Activated B cell treated with CpG ODN at 0.5 μM for 24 hours (primary cell): ENCODE data around the gene ZNF593. TPM values are rescaled to one million over a fixed set of nuclear protein-coding genes. Genes with fewer than 3 reads are reported as not detected.

Source experiments
- ATAC-seq: fragments of 200-7000 bp; cut with Tn5 transposase; one replicate; pipeline ENCODE4 v1.10.0; 2021; ENCODE audit warnings: low read depth, mild to moderate bottlenecking, moderate library complexity
- CTCF ChIA-PET: fragments of 350-600 bp; sonication (Branson Sonifier 250); formaldehyde crosslinking; loops from one replicate; lab custom pipeline; 2021; ENCODE audit warnings: antibody characterized with exemption; lab: Charles Lee
- POLR2A ChIA-PET: fragments of 350-600 bp; sonication (Branson Sonifier 250); formaldehyde crosslinking; loops from one replicate; lab custom pipeline; 2021; ENCODE audit warnings: antibody characterized with exemption; lab: Charles Lee
- DNase-seq: peaks from one replicate; pipeline ENCODE4 v3.0.0; 2022
- H3K27ac Mint-ChIP-seq: one replicate; pipeline ENCODE4 v1.8.0; 2020; ENCODE audit warnings: mixed read lengths
- H3K27me3 Mint-ChIP-seq: one replicate; pipeline ENCODE4 v1.8.0; 2021; ENCODE audit warnings: mixed read lengths
- H3K36me3 Mint-ChIP-seq: one replicate; pipeline ENCODE4 v1.8.0; 2021; ENCODE audit warnings: low read depth, mixed read lengths
- H3K4me1 Mint-ChIP-seq: one replicate; pipeline ENCODE4 v1.8.0; 2021; ENCODE audit warnings: mixed read lengths
- H3K4me3 Mint-ChIP-seq: one replicate; pipeline ENCODE4 v1.8.0; 2020; ENCODE audit warnings: mild to moderate bottlenecking, mixed read lengths
- H3K9me3 Mint-ChIP-seq: one replicate; pipeline ENCODE4 v1.8.0; 2020; ENCODE audit warnings: mixed read lengths
- intact Hi-C: fragments of 100-400 bp; cut with micrococcal nuclease; formaldehyde crosslinking; loops from one replicate; pipeline ENCODE4 v1.15.1; 2024
- total RNA-seq: library from RNA; stranded (reverse); gene quantifications from 2 replicates; pipeline ENCODE4 v1.2.3, GENCODE V29; 2022
- TF ChIP-seq, protein P1 (sequence below): fragments of 200-600 bp; IDR thresholded peaks from one replicate; pipeline ENCODE4 v1.8.0; 2022; ENCODE audit warnings: antibody characterized with exemption, mild to moderate bottlenecking

The ZNF593 gene
- total RNA-seq, 1 donor from 2014 or later: 36.0 TPM

DNA sequence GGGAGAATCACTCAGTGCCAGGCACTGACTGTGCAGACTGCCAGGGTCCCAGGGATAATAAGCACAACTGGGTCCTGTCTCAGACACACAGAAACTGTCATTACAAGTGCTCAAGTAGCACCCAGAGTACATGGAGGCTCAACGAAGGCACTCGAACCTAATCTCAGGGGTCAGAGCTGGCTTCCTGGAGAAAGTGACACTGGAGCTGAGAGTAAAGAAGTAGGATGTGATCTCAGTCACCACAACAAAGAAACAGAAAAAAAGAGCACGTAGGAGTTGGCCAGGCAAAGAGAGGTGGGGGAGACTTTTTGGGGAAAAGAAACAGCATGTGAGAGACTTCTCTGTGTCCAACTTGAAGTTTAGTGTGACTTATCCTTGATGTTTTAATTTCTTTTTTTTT is 22.0 kb downstream of the ZNF593 start:
- no peak overlapping the region for H3K4me3 Mint-ChIP-seq
- intact Hi-C loops: no loop called here
- no peaks in the 10 kb centered on the region for H3K36me3 Mint-ChIP-seq
- ChIA-PET CTCF (interaction anchor here (1.4 kb wide), 1 partner anchor 130 kb away, joined by 3 read pairs; no protein-coding TSS in a partner anchor), POLR2A (interaction anchor here (0.7 kb wide), 1 partner anchor 97 kb away, joined by 4 read pairs; no protein-coding TSS in a partner anchor)
- no peak for ATAC-seq
- H3K4me1 Mint-ChIP-seq: no peaks in the 10 kb centered on the region
- no peaks in the 10 kb centered on the region for H3K9me3 Mint-ChIP-seq
- TF ChIP-seq, protein P1, sequence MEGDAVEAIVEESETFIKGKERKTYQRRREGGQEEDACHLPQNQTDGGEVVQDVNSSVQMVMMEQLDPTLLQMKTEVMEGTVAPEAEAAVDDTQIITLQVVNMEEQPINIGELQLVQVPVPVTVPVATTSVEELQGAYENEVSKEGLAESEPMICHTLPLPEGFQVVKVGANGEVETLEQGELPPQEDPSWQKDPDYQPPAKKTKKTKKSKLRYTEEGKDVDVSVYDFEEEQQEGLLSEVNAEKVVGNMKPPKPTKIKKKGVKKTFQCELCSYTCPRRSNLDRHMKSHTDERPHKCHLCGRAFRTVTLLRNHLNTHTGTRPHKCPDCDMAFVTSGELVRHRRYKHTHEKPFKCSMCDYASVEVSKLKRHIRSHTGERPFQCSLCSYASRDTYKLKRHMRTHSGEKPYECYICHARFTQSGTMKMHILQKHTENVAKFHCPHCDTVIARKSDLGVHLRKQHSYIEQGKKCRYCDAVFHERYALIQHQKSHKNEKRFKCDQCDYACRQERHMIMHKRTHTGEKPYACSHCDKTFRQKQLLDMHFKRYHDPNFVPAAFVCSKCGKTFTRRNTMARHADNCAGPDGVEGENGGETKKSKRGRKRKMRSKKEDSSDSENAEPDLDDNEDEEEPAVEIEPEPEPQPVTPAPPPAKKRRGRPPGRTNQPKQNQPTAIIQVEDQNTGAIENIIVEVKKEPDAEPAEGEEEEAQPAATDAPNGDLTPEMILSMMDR: no peak
- DNase-seq: no peak
- H3K27ac Mint-ChIP-seq: no peak overlapping the region
- no peaks in the 10 kb centered on the region for H3K27me3 Mint-ChIP-seq

DNA sequence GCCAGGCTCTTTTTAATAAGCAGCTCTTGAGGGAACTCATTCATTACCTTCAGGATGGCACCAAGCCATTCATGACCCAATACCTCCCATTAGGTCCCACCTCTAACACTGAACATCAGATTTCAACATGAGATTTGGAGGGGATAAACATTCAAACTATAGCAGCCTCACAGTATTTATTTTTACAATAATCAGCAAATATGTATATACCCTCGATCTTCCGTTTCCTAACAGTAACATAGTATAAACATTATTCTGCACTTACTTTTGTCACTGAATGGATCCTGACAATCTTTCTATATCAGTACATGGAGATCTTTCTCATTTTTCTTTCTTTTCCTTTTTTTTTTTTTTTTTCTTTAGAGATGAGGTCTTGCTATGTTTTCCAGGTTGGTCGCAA is 26.1 kb downstream of the ZNF593 start:
- intact Hi-C loops: no loop called here
- CTCF ChIA-PET: no interaction called here
- Mint-ChIP-seq H3K27me3 (peaks cover 3% of the 10 kb centered on the region), H3K4me3 (no peak overlapping the region), H3K36me3 (no peaks in the 10 kb centered on the region), H3K27ac (no peak overlapping the region), H3K4me1 (no peaks in the 10 kb centered on the region), H3K9me3 (no peaks in the 10 kb centered on the region)
- TF ChIP-seq, protein P1: no peak
- ATAC-seq: no peak
- DNase-seq: no peak
- POLR2A ChIA-PET: no interaction called here

DNA sequence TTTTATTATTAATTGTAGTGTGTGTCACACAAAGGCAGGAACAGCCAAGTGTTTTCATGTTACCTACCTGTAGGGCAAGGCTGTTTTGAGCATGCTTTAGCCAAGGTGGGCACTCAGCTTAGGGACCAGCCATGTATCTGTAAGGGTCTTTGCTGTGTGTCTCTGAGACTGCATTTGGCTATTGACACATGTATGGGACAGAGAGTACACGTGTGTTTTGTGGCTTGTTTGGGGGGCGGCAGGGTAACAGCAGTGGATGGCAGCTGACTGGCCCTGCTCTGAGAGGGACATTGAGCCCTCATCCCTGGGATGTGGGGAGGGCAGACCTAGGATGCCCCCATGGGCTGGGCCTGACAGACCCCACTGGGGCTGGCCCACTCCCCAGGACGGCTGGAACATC is 27.6 kb downstream of the ZNF593 start:
- ATAC-seq (no peak), DNase-seq (no peak)
- CTCF ChIA-PET: no interaction called here
- Mint-ChIP-seq H3K27ac (no peak overlapping the region), H3K4me1 (no peaks in the 10 kb centered on the region), H3K9me3 (no peaks in the 10 kb centered on the region), H3K4me3 (no peak overlapping the region), H3K36me3 (no peaks in the 10 kb centered on the region), H3K27me3 (peaks cover 3% of the 10 kb centered on the region)
- TF ChIP-seq, protein P1: no peak
- POLR2A ChIA-PET: no interaction called here
- intact Hi-C loops: no loop called here

DNA sequence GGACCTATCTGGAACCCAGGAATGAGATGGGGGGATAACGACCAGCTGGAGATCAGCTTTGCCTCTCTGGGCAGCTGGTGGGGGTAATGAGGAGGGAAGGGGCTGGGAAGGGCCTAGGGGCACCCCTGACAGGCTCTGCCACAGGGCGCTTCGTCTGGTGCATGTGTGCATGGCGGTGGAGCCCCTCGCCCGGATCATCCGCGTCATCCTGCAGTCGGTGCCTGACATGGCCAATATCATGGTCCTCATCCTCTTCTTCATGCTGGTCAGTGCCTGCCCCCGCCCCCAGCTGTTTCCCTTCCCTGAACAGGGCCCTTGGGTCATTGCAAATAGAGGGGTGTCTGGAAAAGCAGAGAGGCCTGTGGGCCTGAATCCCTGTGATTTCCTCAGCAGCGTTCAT is 28.1 kb downstream of the ZNF593 start:
- H3K9me3 Mint-ChIP-seq: no peaks in the 10 kb centered on the region
- TF ChIP-seq, protein P1: no peak
- H3K4me1 Mint-ChIP-seq: no peaks in the 10 kb centered on the region
- ATAC-seq (no peak), DNase-seq (no peak)
- H3K27ac Mint-ChIP-seq: no peak overlapping the region
- H3K27me3 Mint-ChIP-seq: peaks cover 3% of the 10 kb centered on the region
- intact Hi-C loops: no loop called here
- CTCF ChIA-PET: no interaction called here
- POLR2A ChIA-PET: no interaction called here
- no peak overlapping the region for H3K4me3 Mint-ChIP-seq
- H3K36me3 Mint-ChIP-seq: no peaks in the 10 kb centered on the region

DNA sequence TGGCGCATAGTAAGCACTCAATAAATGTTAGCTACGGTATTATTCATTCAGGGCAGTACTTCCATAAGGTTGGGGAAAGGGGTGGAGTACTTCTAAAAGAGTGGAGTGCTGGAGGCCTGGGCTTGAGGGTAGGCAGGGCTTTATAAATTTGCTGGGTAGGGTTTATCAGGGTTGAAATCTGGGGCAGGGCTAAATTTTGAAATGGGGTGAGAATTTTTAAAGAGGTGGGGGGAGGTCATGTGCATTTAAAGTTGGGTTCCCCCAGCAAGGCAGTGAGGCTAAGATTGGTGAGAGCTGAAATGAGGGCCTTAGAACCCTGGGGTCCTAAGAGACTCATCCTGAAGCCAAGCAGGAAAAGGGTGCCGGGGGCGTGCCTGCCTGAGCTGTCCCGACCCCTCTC is 30.7 kb downstream of the ZNF593 start:
- no peak for DNase-seq
- intact Hi-C loops: no loop called here
- Mint-ChIP-seq H3K4me3 (no peak overlapping the region), H3K27me3 (peaks cover 17% of the 10 kb centered on the region), H3K27ac (no peak overlapping the region), H3K4me1 (no peaks in the 10 kb centered on the region), H3K36me3 (no peaks in the 10 kb centered on the region), H3K9me3 (no peaks in the 10 kb centered on the region)
- ChIA-PET CTCF (no interaction called here), POLR2A (no interaction called here)
- TF ChIP-seq, protein P1: no peak
- ATAC-seq: no peak
